Measurements from ENCODE around the gene CASTOR1.

The CASTOR1 gene

GRCh38 chr22:30262917-30263741 lies 26.2 kb downstream of the CASTOR1 start:
- DNase-seq = peak; percentile 88

- DNase-seq = no peak
Measured at GRCh38 chr22:30262112-30262511, 27.2 kb downstream of the CASTOR1 start.

DNA sequence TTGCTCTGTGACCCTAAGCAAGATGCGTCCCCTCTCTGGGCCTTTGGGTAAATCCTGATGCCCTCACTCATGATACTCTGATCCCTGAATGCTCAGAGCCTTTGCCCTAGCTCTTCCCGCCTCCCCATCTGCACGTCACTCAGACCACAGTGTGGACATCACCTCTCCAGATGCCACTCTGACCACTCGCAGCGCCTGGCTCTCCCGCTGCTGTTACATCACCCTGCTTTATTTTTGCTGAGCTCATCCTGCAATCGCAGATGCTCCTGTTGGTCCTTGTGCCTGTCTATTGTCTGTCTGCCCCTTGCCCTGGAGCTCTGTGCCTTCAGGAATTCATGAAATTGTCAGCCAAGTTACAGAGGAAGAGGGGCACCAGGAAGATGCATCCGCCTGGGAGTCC lies 28.2 kb downstream of the CASTOR1 start:
- peak; percentile 75 for DNase-seq

- DNase-seq = no peak
Measured at GRCh38 chr22:30260682-30261081, 28.6 kb downstream of the CASTOR1 start.

- DNase-seq = no peak
Measured at GRCh38 chr22:30260276-30260675, 29.0 kb downstream of the CASTOR1 start.

DNA sequence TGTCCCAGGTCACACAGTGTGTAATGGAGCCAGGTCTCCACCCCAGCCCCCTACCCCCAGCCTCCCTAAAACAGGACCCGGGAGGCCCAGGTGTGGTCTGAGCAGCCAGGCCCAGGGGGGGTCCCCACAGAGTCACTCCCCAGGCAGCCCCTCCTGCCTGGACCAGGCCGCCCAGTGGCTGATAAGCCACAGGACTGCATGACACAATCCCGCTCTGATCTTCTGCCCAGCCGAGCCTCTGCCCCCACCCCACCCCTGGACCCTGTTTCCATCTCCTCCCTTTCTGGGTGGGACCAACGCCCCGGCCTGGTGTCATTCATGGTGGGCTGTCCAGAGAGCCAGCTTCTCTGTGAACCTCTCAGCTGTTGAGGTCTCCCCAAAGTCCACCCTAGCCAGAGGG lies 35.0 kb downstream of the CASTOR1 start:
- no peak for DNase-seq

- peak; percentile 28 for DNase-seq
Measured at GRCh38 chr22:30253205-30253852, 36.0 kb downstream of the CASTOR1 start.

- DNase-seq = no peak
Measured at GRCh38 chr22:30252411-30253204, 36.7 kb downstream of the CASTOR1 start.

DNA sequence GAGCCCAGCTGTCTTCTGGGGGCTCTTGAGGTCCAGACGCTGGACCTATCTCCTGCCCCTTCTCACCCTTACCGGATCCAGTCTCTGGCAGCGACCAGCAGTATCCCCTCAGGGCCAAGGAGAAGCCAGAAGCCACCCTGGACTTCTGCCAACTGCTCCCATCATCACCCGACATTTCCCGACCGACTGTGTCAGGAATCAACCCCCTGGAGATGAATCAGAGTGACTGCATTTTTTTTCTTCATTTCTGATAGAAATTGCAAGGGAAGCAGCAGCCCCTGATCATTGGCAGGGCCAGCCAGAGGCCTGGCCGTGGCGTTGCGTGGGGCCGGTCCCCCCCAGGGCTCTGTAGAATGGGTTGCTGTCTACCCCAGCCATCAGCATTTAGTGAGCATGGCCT lies 37.6 kb downstream of the CASTOR1 start:
- DNase-seq = no peak

- no peak for DNase-seq
Measured at GRCh38 chr22:30250661-30251267, 38.5 kb downstream of the CASTOR1 start.

DNA sequence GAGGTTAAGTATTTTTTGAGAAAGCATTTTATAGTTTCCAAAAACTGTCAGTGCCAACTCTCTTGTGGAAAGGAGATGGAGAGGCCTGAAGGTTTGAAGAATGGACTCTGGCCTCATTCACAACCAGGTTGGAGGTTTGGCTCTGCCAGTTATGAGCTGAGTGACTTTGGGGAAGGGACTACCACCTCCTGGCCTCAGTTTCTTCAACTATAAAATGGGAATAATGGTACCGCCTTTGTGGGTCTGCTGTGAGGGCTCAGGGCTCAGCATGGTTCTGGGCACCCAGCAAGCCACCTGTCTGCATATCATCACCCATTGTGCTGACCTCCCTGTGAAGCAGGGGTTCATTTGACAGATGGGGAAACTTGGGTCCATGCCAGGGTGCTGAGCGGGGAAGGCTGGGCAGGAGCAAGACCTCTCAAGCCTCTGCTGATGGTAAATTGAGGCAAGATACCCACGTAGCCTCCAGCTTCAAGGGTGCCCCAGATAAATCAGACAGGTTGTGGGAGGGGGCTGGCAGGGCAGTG lies 39.2 kb downstream of the CASTOR1 start:
- no peak for DNase-seq

GRCh38 chr22:30249049-30250038 lies 40.0 kb downstream of the CASTOR1 start:
- DNase-seq = no peak

DNA sequence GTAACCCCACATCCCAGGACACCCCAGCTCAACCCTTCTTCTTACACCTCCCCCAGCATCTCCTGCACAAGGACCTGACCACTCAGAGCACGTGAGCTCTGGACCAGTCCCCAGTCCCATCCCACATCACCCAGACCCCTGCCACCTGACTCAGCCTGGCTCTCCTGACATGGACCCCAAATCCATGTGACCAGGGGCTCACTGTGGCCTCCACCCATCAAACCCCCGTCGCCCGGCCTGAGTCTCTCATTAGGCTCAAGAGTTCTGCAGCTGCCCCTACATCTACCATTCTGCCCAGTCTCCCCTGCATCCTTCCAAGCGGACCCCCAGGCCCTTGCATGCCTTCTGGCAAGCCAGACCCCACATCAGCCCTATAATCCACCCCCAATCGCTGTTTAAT lies 40.8 kb downstream of the CASTOR1 start:
- no peak for DNase-seq

- no peak for DNase-seq
Measured at GRCh38 chr22:30247974-30248373, 41.3 kb downstream of the CASTOR1 start.

- DNase-seq = no peak
Measured at GRCh38 chr22:30247561-30247960, 41.7 kb downstream of the CASTOR1 start.

DNA sequence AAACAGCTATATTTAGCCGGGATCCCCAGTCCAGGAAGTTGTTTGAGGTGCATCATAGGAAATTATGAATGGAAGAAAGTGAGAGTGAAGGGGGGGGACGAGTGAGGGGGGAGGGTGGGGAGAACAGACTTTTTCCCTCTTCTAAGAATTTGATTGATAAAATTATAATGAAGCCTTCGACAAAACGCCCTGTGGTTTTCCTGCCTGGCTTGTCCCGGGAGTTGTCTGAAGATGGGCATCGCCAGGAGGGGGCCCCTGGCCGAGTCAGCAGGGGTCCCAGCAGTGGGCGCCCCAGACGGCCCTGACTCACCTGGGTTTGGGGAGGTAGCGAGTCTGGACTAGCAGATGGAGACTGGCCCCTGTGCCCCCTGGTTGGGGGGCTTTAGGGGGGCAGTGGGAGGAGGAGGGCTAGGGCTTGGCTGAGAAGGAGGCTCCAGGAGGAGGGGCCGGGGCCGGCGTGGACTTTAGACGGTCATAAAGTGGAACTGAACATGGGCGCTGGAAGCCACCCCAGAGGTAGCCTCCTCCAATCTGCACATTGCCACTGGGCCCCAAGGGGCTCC lies 42.4 kb downstream of the CASTOR1 start:
- DNase-seq = peak; percentile 53

- DNase-seq = no peak
Measured at GRCh38 chr22:30245985-30246813, 43.1 kb downstream of the CASTOR1 start, which contains the start of gene LIF. Gene LIF, minus strand, starts transcription at chr22:30246759. Its CDS starts 64 bp downstream, at chr22:30246695.

DNA sequence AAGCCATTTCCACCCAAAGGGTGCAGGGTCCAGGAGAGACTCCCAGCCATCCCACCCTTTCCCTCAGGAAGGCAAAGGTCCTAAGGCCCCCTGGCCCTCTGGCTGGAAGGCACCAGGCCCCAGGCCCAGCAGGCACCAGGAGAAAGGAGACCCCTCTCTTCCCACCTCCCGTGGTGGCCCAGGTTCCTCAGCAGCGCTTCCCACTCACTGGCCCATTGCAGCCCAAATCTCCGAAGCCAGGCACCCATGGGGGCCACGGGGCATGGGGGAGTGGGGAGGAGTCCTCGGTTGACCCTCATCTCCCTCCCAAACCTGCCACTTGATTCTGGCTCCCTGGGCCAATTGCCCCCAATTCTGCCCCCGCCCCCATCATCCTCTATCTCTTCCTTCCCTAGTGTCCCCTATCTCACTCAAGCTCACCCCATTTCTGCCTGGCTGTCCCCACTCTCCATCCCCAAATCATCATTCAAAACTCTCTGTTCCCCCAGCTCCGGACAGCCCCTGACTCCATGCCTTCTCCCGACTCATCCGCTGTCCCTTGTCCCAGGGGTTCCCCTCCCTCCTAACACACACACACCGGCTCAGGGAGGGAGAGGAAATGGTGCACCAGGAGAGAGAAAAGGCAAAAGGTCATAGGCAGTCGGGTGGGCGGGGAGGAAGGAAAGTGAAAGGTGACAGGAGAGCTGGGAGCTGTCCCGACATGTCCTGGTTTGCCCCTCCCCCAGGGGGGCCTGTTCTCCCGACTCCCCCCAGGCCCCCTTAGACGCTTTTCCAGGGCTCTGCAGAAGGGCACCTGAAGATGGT lies 43.9 kb downstream of the CASTOR1 start:
- peak; percentile 27 for DNase-seq

DNA sequence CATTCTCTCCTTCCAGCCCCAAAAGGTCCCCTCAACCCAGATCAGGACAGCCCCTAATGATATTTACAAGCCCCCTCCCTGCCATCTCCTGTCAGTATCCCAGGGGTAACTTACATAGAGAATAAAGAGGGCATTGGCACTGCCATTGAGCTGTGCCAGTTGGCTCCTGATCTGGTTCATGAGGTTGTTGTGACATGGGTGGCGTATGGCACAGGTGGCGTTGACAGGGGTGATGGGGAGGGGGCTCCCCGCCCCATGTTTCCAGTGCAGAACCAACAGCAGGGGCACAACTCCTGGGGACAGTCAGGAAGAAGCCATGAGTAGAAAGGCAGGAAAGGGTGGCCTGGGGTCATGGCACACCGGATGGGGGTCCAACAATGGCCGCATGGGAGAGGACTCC lies 44.7 kb downstream of the CASTOR1 start:
- no peak for DNase-seq
